Breast epithelium (tissue), 4 donors: ENCODE measurements around the gene SCYGR6. TPM values are rescaled to one million over a fixed set of nuclear protein-coding genes. Genes with fewer than 3 reads are reported as not detected.
A peak's percentile ranks its signal among the peaks of the same experiment; 100 is the strongest.

ENCODE experiments used
- DNase-seq, 2 donors: peaks; one replicate each; pipeline ENCODE4 v3.0.0-alpha.2; 2019; ENCODE audit warnings: low spot score in 2 of 2
- H3K27ac ChIP-seq, 2 donors: fragments of 200-600 bp; sonication (generic) in 1 of 2; one replicate each; pipeline ENCODE4 v1.5.1; 2016 to 2019; ENCODE audit warnings: mild to moderate bottlenecking in 1 of 2
- H3K27me3 ChIP-seq, 2 donors: fragments of 200-600 bp; sonication (generic) in 1 of 2; one replicate each; pipeline versions ENCODE4 v1.5.1 to v1.6.0; 2017 to 2019; ENCODE audit warnings: control low read depth in 1 of 2, mild to moderate bottlenecking in 1 of 2
- H3K36me3 ChIP-seq: fragments of 200-600 bp; one replicate; pipeline ENCODE4 v1.5.1; 2019
- H3K4me1 ChIP-seq, 2 donors: fragments of 200-600 bp; sonication (generic); one replicate each; pipeline ENCODE4 v1.5.1; 2016 to 2019; ENCODE audit warnings: control low read depth in 1 of 2
- H3K4me3 ChIP-seq, 3 donors: fragments of 200-600 bp; sonication (generic); 1 replicate in 2 of 3; 2 replicates in 1 of 3; pipeline ENCODE4 v1.5.1; 2016 to 2019; ENCODE audit warnings: mild to moderate bottlenecking in 3 of 3, moderate library complexity in 2 of 3
- H3K9me3 ChIP-seq, 2 donors: fragments of 200-600 bp; sonication (generic) in 1 of 2; one replicate each; pipeline ENCODE4 v1.5.1; 2016 to 2019; ENCODE audit warnings: control low read depth in 1 of 2
- CTCF ChIP-seq, 3 donors: fragments of 450-650 bp; IDR thresholded peaks; one replicate each; pipeline ENCODE4 v1.5.1; 2016 to 2017; ENCODE audit warnings: antibody characterized with exemption in 3 of 3, mild to moderate bottlenecking in 3 of 3, moderate library complexity in 3 of 3
- POLR2A ChIP-seq: fragments of 450-650 bp; IDR thresholded peaks from one replicate; pipeline ENCODE4 v1.6.1; 2016; ENCODE audit warnings: antibody characterized with exemption, mild to moderate bottlenecking, moderate library complexity
- POLR2AphosphoS5 ChIP-seq, 3 donors: sonication (generic); formaldehyde crosslinking; IDR thresholded peaks; one replicate each; pipeline ENCODE4 v1.6.1; 2017; ENCODE audit warnings: antibody characterized with exemption in 3 of 3
- intact Hi-C: fragments of 100-400 bp; cut with DNase I; formaldehyde crosslinking; loops from one replicate; pipeline ENCODE4 v1.15.1; 2023; ENCODE audit warnings: low total_unique reads
- total RNA-seq, 3 donors: library from RNA; depleted of rRNA; stranded (reverse); fragments of >200 nt; gene quantifications; one replicate each; pipeline ENCODE4 v1.1.0, GENCODE V29; 2016

SCYGR6 gene
- total RNA-seq, 3 donors from 2014 or later = not detected

GRCh38 chr2:227710986-227711385 is 13.6 kb downstream of the SCYGR6 start:
- no peak overlapping the region for H3K4me3 ChIP-seq
- intact Hi-C loops = no loop called here
- no peak overlapping the region for H3K27ac ChIP-seq
- no peaks in the 10 kb centered on the region for H3K27me3 ChIP-seq
- no peak for DNase-seq
- H3K4me1 ChIP-seq = no peaks in the 10 kb centered on the region
- no peaks in the 10 kb centered on the region for H3K9me3 ChIP-seq
- no peaks in the 10 kb centered on the region for H3K36me3 ChIP-seq
- TF ChIP-seq POLR2A (no peak), CTCF (IDR thresholded peaks at IDR 0.05) (no peak), POLR2AphosphoS5 (IDR thresholded peaks at IDR 0.05) (no peak)

DNA sequence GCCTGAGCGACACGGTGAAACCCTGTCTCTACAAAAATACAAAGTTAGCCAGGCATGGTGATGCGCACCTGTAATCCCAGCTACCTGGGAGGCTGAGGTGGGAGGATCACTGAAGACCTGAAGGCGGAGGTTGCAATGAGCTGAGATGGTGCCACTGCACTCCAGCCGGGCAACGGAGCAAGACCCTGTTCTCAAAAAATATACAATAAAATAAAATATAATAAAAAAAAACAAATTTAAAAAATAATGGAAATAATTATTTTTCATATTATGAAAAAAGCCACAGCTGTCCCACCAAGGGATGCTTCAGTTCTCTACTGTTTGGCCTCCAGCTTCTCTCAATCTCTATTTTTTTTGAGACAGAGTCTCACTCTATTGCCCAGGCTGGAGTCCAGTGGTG is 17.2 kb downstream of the SCYGR6 start:
- no peak for DNase-seq
- no peaks in the 10 kb centered on the region for H3K9me3 ChIP-seq
- H3K27me3 ChIP-seq = no peaks in the 10 kb centered on the region
- TF ChIP-seq POLR2A (no peak), POLR2AphosphoS5 (IDR thresholded peaks at IDR 0.05) (no peak), CTCF (IDR thresholded peaks at IDR 0.05) (no peak)
- H3K4me1 ChIP-seq = no peaks in the 10 kb centered on the region
- H3K36me3 ChIP-seq = no peaks in the 10 kb centered on the region
- H3K27ac ChIP-seq = no peak overlapping the region
- intact Hi-C loops = no loop called here
- no peak overlapping the region for H3K4me3 ChIP-seq

GRCh38 chr2:227706859-227707258 is 17.7 kb downstream of the SCYGR6 start:
- intact Hi-C loops = no loop called here
- Histone ChIP-seq H3K27ac (no peak overlapping the region), H3K4me3 (no peak overlapping the region), H3K4me1 (no peaks in the 10 kb centered on the region), H3K36me3 (no peaks in the 10 kb centered on the region), H3K9me3 (no peaks in the 10 kb centered on the region), H3K27me3 (no peaks in the 10 kb centered on the region)
- TF ChIP-seq POLR2AphosphoS5 (IDR thresholded peaks at IDR 0.05) = no peak
- TF ChIP-seq CTCF (IDR thresholded peaks at IDR 0.05) = no peak
- no peak for TF ChIP-seq POLR2A
- DNase-seq = no peak

GRCh38 chr2:227703961-227704360 is 20.6 kb downstream of the SCYGR6 start:
- no peak for DNase-seq
- TF ChIP-seq POLR2A = no peak
- no peak for TF ChIP-seq POLR2AphosphoS5 (IDR thresholded peaks at IDR 0.05)
- no peak for TF ChIP-seq CTCF (IDR thresholded peaks at IDR 0.05)
- Histone ChIP-seq H3K4me1 (no peaks in the 10 kb centered on the region), H3K9me3 (no peaks in the 10 kb centered on the region), H3K27ac (no peak overlapping the region), H3K4me3 (no peak overlapping the region), H3K36me3 (no peaks in the 10 kb centered on the region), H3K27me3 (no peaks in the 10 kb centered on the region)
- intact Hi-C loops = no loop called here

DNA sequence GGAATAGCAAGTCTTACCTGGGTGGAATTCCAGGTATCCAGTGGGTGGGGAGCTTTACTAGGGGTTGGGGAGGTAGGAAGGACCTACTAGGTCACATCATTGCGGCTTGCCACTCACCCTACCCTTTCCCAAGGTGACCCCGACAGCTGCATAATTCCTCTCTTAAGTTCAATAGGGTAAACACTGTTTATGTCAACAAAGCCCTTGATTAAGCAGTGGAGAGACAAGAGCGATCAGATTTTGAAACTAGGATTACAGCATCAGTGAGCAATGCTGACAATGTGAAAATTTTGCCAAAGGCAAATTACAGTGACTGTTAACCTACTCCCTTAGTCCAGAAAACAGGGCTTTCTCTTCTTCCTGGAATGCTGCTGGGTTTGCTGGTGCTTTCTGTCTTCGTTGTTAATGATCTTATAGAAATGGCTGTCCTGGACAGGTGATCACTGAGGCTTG is 21.3 kb downstream of the SCYGR6 start:
- TF ChIP-seq POLR2A (no peak), POLR2AphosphoS5 (IDR thresholded peaks at IDR 0.05) (no peak), CTCF (IDR thresholded peaks at IDR 0.05) (no peak)
- peak overlapping the region; percentile 42 to 69 for H3K27ac ChIP-seq
- intact Hi-C loops = no loop called here

More for the DNA sequence above, 21.3 kb downstream of the SCYGR6 start:
- H3K36me3 ChIP-seq = no peaks in the 10 kb centered on the region
- DNase-seq = no peak
- H3K4me3 ChIP-seq = no peak overlapping the region
- H3K27me3 ChIP-seq = no peaks in the 10 kb centered on the region
- no peaks in the 10 kb centered on the region for H3K4me1 ChIP-seq
- H3K9me3 ChIP-seq = no peaks in the 10 kb centered on the region
